Esophagus muscularis mucosa (tissue), 3 donors: ENCODE results near the gene MBOAT2.

Experiments
- POLR2A ChIP-seq: fragments of 450-650 bp; IDR thresholded peaks from one replicate; pipeline ENCODE4 v1.6.1; 2017; ENCODE audit warnings: antibody characterized with exemption, moderate library complexity, mild to moderate bottlenecking, low read depth
- TF ChIP-seq, protein P1 (sequence below), 3 experiments: fragments of 200-600 bp in 2 of 3; fragments of 450-650 bp in 1 of 3; sonication (generic) in 2 of 3; IDR thresholded peaks; one replicate each; pipeline ENCODE4 v1.5.1; 2017 to 2019; ENCODE audit warnings: antibody characterized with exemption in 3 of 3, mild to moderate bottlenecking in 2 of 3, moderate library complexity in 1 of 3

DNA sequence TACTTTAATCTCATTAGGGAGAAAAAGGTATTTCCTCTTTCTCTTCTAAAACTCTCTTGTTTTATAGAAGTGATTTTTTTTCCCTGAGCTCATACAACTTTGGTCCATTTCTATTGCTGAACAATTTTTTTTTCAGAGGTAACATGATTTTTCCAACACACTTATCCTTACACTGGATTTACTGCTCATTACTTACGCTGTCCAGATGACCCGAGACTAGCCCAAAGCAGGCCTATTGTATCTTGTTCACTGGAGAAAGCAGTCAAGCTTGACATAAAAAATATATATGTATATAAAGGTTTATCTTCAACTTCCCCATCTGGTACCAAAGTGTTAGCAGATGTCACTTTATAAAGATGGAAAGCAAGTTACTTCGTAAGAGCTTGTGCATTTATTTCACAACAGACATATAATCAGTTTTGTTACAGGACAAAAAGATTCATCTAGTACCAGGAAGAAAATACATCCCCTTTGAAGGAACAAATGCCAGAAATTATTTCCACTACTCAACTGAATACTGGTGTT is 95.7 kb downstream of the MBOAT2 start:
- TF ChIP-seq, protein P1, sequence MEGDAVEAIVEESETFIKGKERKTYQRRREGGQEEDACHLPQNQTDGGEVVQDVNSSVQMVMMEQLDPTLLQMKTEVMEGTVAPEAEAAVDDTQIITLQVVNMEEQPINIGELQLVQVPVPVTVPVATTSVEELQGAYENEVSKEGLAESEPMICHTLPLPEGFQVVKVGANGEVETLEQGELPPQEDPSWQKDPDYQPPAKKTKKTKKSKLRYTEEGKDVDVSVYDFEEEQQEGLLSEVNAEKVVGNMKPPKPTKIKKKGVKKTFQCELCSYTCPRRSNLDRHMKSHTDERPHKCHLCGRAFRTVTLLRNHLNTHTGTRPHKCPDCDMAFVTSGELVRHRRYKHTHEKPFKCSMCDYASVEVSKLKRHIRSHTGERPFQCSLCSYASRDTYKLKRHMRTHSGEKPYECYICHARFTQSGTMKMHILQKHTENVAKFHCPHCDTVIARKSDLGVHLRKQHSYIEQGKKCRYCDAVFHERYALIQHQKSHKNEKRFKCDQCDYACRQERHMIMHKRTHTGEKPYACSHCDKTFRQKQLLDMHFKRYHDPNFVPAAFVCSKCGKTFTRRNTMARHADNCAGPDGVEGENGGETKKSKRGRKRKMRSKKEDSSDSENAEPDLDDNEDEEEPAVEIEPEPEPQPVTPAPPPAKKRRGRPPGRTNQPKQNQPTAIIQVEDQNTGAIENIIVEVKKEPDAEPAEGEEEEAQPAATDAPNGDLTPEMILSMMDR (IDR thresholded peaks at IDR 0.05) = no peak
- TF ChIP-seq POLR2A = no peak
